Lower lobe of right lung (tissue), 2 donors: ENCODE measurements around the gene MKNK2. TPM values are rescaled to one million over a fixed set of nuclear protein-coding genes. Genes with fewer than 3 reads are reported as not detected.
"Not testable (repeated sequence)": the region's sequence is repeated elsewhere in the genome, so short reads cannot be mapped to it uniquely, and the experiment has no call there.

Experiments used
- ATAC-seq, 2 donors: fragments of 200-7000 bp; cut with Tn5 transposase; one replicate each; pipeline ENCODE4 v1.9.1; 2020 to 2022; ENCODE audit warnings: mild to moderate bottlenecking in 2 of 2, moderate library complexity in 2 of 2
- DNase-seq: peaks from one replicate; pipeline ENCODE4 v3.0.0-alpha.2; 2020
- H3K27ac ChIP-seq: fragments of 200-600 bp; one replicate; pipeline ENCODE4 v1.8.0; 2022
- H3K27me3 ChIP-seq: fragments of 200-600 bp; one replicate; pipeline ENCODE4 v1.8.0; 2022; ENCODE audit warnings: low read depth
- H3K36me3 ChIP-seq: fragments of 200-600 bp; one replicate; pipeline ENCODE4 v1.8.0; 2022; ENCODE audit warnings: mild to moderate bottlenecking
- H3K4me1 ChIP-seq: fragments of 200-600 bp; one replicate; pipeline ENCODE4 v1.8.0; 2022
- H3K4me3 ChIP-seq: fragments of 200-600 bp; one replicate; pipeline ENCODE4 v1.8.0; 2022; ENCODE audit warnings: mild to moderate bottlenecking
- H3K9me3 ChIP-seq: fragments of 200-600 bp; one replicate; pipeline ENCODE4 v1.8.0; 2022
- CTCF ChIP-seq: fragments of 200-600 bp; IDR thresholded peaks from one replicate; pipeline ENCODE4 v1.8.0; 2022; ENCODE audit warnings: antibody characterized with exemption, mild to moderate bottlenecking
- intact Hi-C: fragments of 100-400 bp; cut with DNase I; formaldehyde crosslinking; loops from one replicate; pipeline ENCODE4 v1.11.0; 2022
- total RNA-seq: library from RNA; stranded (reverse); fragmentation: NEBNext Ultra II Directional; extraction: Animal tissue kit (Norgen Biotek cat#: 25700); gene quantifications from one replicate; pipeline ENCODE4 v1.2.1, GENCODE V29; 2021
- donor health status: DM: no; HTN: yes; CAD: no; lungs with severe emphysema.

The MKNK2 gene
- total RNA-seq, 1 donor from 2014 or later, result 268 TPM

- TF ChIP-seq CTCF, result no peak
- H3K27ac ChIP-seq, result peak overlapping the region; percentile 76
- no peak overlapping the region for H3K4me3 ChIP-seq
- no peak for DNase-seq
- H3K27me3 ChIP-seq, result no peaks in the 10 kb centered on the region
- intact Hi-C loops, result no loop called here
- H3K36me3 ChIP-seq, result peaks cover 23% of the 10 kb centered on the region
- peaks cover 85% of the 10 kb centered on the region for H3K4me1 ChIP-seq
- H3K9me3 ChIP-seq, result no peaks in the 10 kb centered on the region
- no peak for ATAC-seq
These were observed 38.1 kb upstream of the MKNK2 start for GRCh38 chr19:2089001-2089711.

DNA sequence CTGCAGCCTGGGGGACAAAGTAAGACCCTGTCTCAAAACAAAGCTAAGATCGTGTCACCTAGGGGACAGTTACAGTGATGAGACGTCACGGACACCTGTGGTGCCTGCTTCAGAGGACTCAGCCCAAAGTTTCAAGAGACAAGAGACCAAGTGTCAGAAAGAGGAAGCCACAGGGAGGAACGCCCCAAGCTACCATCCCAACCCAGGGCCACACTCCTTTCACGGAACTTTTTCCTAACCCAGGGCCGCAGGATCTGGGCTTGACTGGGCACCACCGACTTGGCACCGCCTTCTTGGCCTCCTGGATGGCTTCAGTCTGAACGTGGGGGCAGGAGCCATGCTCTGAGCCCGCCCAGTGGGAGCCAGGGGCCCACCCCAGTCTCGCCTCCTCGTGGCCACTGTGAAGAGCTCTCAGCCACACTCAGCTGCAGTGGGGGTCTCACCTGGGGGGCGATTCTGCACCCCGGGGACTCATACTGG lies 36.6 kb upstream of the MKNK2 start:
- H3K4me3 ChIP-seq, result no peak overlapping the region
- H3K36me3 ChIP-seq, result peaks cover 25% of the 10 kb centered on the region
- H3K4me1 ChIP-seq, result peaks cover 84% of the 10 kb centered on the region
- intact Hi-C loops, result no loop called here
- H3K9me3 ChIP-seq, result no peaks in the 10 kb centered on the region
- DNase-seq (no peak), ATAC-seq (peak; percentile 4 to 19)
- no peak for TF ChIP-seq CTCF
- no peaks in the 10 kb centered on the region for H3K27me3 ChIP-seq
- H3K27ac ChIP-seq, result peak overlapping the region; percentile 78

GRCh38 chr19:2086695-2087620 lies 35.9 kb upstream of the MKNK2 start:
- Histone ChIP-seq H3K4me1 (peaks cover 84% of the 10 kb centered on the region), H3K36me3 (peaks cover 32% of the 10 kb centered on the region), H3K27ac (peak overlapping the region; percentile 78)
- H3K27me3 ChIP-seq, ATAC-seq, H3K4me3 ChIP-seq, DNase-seq, intact Hi-C loops, H3K9me3 ChIP-seq: not testable (repeated sequence)

DNA sequence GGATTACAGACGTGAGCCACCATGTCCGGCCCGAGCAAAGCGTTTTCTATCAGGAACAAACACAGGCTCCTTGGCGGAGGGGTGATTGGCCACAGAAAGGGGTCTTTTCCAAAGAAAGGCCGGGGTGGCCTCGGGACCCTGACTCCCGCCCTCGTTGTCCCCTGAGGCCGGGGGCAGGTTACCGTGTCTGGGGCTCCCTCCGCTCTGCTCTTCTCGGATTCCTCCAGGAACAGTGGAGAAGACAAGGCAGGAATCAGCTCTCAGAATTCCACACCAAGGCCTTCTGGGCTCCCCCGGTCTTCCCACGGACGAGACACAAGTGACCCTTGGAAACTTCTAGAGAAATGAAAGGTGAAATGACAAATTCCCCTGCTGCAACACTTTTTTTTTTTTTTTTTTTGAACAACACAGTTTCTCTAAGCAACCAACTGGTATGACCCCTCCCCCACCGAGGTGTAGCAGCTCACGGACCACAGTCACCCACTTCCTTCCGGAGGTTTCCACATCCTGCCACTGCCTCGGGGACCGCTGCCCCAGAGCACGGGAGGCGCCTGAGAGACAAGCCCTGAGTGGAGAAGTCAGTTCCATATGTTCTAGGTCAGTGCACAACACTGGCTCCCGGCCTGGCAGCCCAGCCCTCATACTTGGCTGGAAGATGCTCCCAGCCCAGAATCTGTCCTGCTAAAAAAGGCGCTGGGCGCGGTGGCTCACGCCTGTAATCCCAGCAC lies 34.1 kb upstream of the MKNK2 start:
- Histone ChIP-seq H3K27ac (peak overlapping the region; percentile 78), H3K4me3 (peak overlapping the region; percentile 52), H3K9me3 (no peaks in the 10 kb centered on the region), H3K27me3 (no peaks in the 10 kb centered on the region), H3K4me1 (peaks cover 78% of the 10 kb centered on the region), H3K36me3 (peaks cover 50% of the 10 kb centered on the region)
- ATAC-seq (peak; percentile 72 to 85), DNase-seq (peak; percentile 91)
- intact Hi-C loops, result no loop called here
- TF ChIP-seq CTCF, result no peak

GRCh38 chr19:2083174-2083854 lies 32.3 kb upstream of the MKNK2 start:
- Histone ChIP-seq H3K36me3 (peaks cover 65% of the 10 kb centered on the region), H3K27me3 (no peaks in the 10 kb centered on the region), H3K27ac (peak overlapping the region; percentile 78), H3K4me1 (peaks cover 62% of the 10 kb centered on the region), H3K4me3 (peak overlapping the region; percentile 52), H3K9me3 (no peaks in the 10 kb centered on the region)
- DNase-seq, result no peak
- peak; percentile 2 to 13 for ATAC-seq
- no peak for TF ChIP-seq CTCF
- intact Hi-C loops, result no loop called here
